GM18499 (cell line): ENCODE results near the gene VCP.

Source experiments
- ATAC-seq: cut with Tn5 transposase; IDR thresholded peaks from one replicate; pipeline ENCODE4 v1.9.1; 2021; ENCODE audit warnings: moderate number of reproducible peaks; ENCODE audit not compliant: insufficient read depth, unreplicated experiment

Gene VCP

GRCh38 chr9:35070823-35071813, 1.3 kb downstream of the VCP start:
- ATAC-seq = no peak

- ATAC-seq = no peak
These were observed 3.4 kb downstream of the VCP start for GRCh38 chr9:35069020-35069419.

- ATAC-seq = no peak
These were observed 5.4 kb downstream of the VCP start for GRCh38 chr9:35067056-35067455.

GRCh38 chr9:35060548-35061207, 11.7 kb downstream of the VCP start:
- ATAC-seq = no peak

- ATAC-seq = no peak
These were observed 13.0 kb downstream of the VCP start for GRCh38 chr9:35059438-35059837.

GRCh38 chr9:35057271-35057620, 15.2 kb downstream of the VCP start:
- no peak for ATAC-seq

- no peak for ATAC-seq
These were observed 15.7 kb downstream of the VCP start for GRCh38 chr9:35056571-35057270.

GRCh38 chr9:35054871-35055644, 17.4 kb downstream of the VCP start:
- ATAC-seq = no peak

- ATAC-seq = no peak
These were observed 18.1 kb downstream of the VCP start for GRCh38 chr9:35054185-35054835.

- ATAC-seq = no peak
These were observed 21.1 kb downstream of the VCP start for GRCh38 chr9:35051069-35051967.

- no peak for ATAC-seq
These were observed 23.9 kb downstream of the VCP start for GRCh38 chr9:35048511-35048910.

- no peak for ATAC-seq
These were observed 28.4 kb downstream of the VCP start for GRCh38 chr9:35044071-35044470.

- ATAC-seq = no peak
These were observed 29.4 kb downstream of the VCP start for GRCh38 chr9:35042891-35043545.

- ATAC-seq = no peak
These were observed 30.3 kb downstream of the VCP start for GRCh38 chr9:35042081-35042604.

GRCh38 chr9:35035851-35036701, 36.3 kb downstream of the VCP start:
- no peak for ATAC-seq

GRCh38 chr9:35033101-35033500, 39.3 kb downstream of the VCP start:
- ATAC-seq = no peak

- ATAC-seq = no peak
These were observed 42.6 kb downstream of the VCP start for GRCh38 chr9:35029852-35030251.
